ENCODE measurements around the gene TMEM45A.
"Not testable (repeated sequence)": the region's sequence is repeated elsewhere in the genome, so short reads cannot be mapped to it uniquely, and the experiment has no call there.

Gene TMEM45A

DNA sequence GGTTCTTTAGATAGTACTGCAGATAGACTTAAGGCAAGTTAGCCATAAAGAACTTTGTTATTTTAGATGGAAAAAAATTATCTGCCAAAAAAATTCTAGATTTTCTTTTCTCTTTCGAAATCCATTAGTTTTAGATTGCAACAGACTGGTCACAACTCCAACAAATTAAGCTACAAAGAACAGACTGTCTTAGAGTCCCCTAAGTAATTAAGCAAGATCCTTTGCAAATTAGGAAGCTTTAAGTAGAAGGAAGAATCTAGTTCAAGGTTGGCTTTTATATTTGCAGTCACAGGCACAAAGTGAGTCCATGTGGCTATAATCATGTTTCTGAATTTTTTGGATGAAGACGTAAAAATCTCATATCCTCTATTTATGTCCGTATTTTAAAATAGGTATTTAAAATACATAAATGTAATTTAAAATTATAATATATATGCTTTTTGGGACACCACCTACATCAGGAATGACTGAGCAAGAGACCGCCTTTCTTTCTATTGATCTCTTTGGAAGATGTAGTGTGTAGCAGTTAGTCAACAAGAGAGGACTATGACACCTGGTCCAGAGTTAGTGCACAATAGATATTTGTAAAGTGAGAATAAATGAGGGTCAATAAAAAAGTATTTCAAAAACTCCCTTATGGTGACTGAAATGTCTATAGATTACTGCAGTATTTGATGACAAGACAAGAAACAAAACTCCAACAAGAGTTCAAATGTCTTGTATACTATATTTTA lies 34.4 kb downstream of the TMEM45A start:
- no peak overlapping the region for H3K27ac ChIP-seq
- no peak for TF ChIP-seq Cebpa-rat (IDR thresholded peaks at IDR 0.05)
- no peaks in the 10 kb centered on the region for H4K20me1 ChIP-seq
- H3K9ac ChIP-seq, result no peak overlapping the region
- H3K9me3 ChIP-seq (replicated peaks in 1 of 11), result no peaks in the 10 kb centered on the region
- H3K4me1 ChIP-seq, result no peaks in the 10 kb centered on the region
- no peak overlapping the region for H3K4me2 ChIP-seq
- H3K36me3 ChIP-seq, result no peaks in the 10 kb centered on the region
- H3K27me3 ChIP-seq, result no peaks in the 10 kb centered on the region
- H3K4me3 ChIP-seq, result no peak overlapping the region

DNA sequence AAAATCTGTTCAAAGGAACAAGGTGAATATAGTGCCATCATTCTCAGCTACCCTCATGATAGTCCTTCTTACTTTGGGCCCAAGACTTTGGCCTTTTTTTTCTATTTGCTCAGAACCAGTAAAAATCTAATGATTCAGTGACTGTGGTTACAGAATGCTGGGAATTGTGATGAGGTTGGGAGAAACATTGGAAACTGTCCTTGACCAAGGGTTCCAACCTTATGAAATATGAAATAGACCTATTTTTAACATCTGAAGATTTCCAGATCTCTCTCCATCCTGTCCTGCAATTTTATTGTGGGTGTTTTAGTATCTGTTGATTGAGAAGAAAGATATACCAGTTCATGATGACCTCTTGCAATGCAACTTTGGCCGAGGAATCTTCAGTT lies 34.9 kb downstream of the TMEM45A start:
- no peak overlapping the region for H3K4me3 ChIP-seq
- no peaks in the 10 kb centered on the region for H3K4me1 ChIP-seq
- no peak overlapping the region for H3K9ac ChIP-seq
- H3K27me3 ChIP-seq, result no peaks in the 10 kb centered on the region
- no peak overlapping the region for H3K27ac ChIP-seq
- no peak overlapping the region for H3K4me2 ChIP-seq
- H3K9me3 ChIP-seq (replicated peaks in 1 of 11), result no peaks in the 10 kb centered on the region
- TF ChIP-seq Cebpa-rat (IDR thresholded peaks at IDR 0.05), result no peak
- H4K20me1 ChIP-seq, result no peaks in the 10 kb centered on the region
- H3K36me3 ChIP-seq, result no peaks in the 10 kb centered on the region

DNA sequence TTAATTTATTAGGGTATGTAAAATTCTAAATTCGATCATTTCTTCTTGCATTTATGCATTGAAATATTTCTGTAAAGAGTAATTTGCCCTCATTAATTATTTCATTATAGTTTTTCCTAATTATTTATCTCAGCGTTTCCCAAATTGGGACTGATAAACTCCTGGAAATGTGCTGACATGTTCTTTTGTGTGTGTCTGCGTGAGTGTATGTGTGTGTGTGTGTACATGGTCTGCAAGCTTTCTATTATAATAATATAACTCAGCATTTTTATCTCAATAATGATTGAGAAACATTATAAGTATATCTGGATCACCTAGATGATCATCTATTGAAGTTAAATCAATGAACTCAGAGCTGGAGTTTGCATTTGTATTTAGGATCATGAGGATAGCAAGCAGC lies 38.7 kb downstream of the TMEM45A start:
- no peaks in the 10 kb centered on the region for H3K36me3 ChIP-seq
- TF ChIP-seq Cebpa-rat (IDR thresholded peaks at IDR 0.05), result no peak
- H4K20me1 ChIP-seq, result no peaks in the 10 kb centered on the region
- H3K27ac ChIP-seq, result no peak overlapping the region
- H3K4me3 ChIP-seq, result no peak overlapping the region
- no peaks in the 10 kb centered on the region for H3K4me1 ChIP-seq
- H3K27me3 ChIP-seq, result no peaks in the 10 kb centered on the region
- no peak overlapping the region for H3K9ac ChIP-seq
- no peaks in the 10 kb centered on the region for H3K9me3 ChIP-seq (replicated peaks in 1 of 11)
- H3K4me2 ChIP-seq, result no peak overlapping the region

DNA sequence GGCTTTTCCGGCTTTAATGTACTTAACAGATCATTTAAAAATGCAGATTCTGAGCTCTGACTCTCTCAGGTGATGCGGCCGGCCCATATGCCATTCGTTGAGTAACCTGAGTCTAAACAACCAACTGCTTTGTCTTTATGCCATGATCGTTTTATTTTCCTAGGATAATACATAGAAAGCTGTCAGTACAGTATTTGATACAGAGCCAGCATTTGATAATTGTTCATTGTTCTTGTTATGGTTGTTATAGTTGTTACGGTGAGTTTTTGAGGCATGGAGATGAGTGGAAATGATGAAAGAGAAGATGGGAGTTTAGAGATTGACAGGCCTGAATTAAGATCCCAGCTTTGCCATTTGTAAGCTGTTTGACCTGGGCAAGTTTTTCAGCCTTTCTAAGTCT lies 40.0 kb downstream of the TMEM45A start:
- Histone ChIP-seq H3K4me1 (no peaks in the 10 kb centered on the region), H3K4me2 (no peak overlapping the region), H3K27ac (no peak overlapping the region), H3K4me3 (no peak overlapping the region), H4K20me1 (no peaks in the 10 kb centered on the region), H3K27me3 (no peaks in the 10 kb centered on the region), H3K36me3 (no peaks in the 10 kb centered on the region), H3K9ac (no peak overlapping the region), H3K9me3 (replicated peaks in 1 of 11) (no peaks in the 10 kb centered on the region)
- no peak for TF ChIP-seq Cebpa-rat (IDR thresholded peaks at IDR 0.05)

DNA sequence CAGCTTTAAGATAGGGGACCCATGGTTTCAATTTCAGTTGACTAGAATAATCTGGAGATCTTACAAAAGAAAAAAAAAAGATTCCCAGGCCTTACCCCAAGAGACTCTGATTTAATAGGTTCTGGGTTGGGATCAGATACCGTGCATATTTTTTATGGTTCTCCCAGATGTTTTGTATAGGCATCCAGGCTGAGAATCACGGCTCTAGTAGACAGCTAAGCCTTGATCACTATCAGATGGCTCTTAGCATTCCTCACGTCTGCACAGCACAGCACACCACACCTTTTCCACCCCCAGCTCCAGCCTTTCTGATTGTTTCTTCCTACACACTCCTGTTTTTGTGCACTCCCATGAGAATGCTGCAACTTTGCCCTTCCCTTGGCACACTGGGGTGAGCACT lies 40.8 kb downstream of the TMEM45A start:
- H4K20me1 ChIP-seq, result no peaks in the 10 kb centered on the region
- H3K36me3 ChIP-seq, result no peaks in the 10 kb centered on the region
- no peaks in the 10 kb centered on the region for H3K9me3 ChIP-seq (replicated peaks in 1 of 11)
- H3K4me1 ChIP-seq, result no peaks in the 10 kb centered on the region
- no peak overlapping the region for H3K9ac ChIP-seq
- H3K27me3 ChIP-seq, result no peaks in the 10 kb centered on the region
- no peak for TF ChIP-seq Cebpa-rat (IDR thresholded peaks at IDR 0.05)
- no peak overlapping the region for H3K4me2 ChIP-seq
- no peak overlapping the region for H3K27ac ChIP-seq
- H3K4me3 ChIP-seq, result no peak overlapping the region

DNA sequence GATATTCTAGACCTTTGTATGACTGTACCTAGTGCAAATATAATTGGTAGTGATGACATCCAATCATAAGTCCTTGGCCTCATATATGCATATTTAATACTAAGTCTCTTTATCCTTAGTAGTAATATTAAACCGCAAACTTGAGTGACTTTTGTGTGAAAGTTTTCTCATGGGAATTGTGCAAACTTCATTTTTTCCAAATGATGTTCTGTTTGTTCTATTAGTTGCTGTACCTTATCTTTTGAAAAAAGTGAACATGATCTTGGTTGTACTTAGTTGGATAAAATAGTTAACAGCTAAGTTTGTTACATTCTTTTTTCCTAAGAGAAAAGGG lies 43.2 kb downstream of the TMEM45A start:
- H3K4me1 ChIP-seq, result no peaks in the 10 kb centered on the region
- no peak overlapping the region for H3K27ac ChIP-seq
- H3K4me2 ChIP-seq, result no peak overlapping the region
- no peak overlapping the region for H3K4me3 ChIP-seq
- 0 out of 22 replicates have a peak, but pooled peaks cover 0 to under 1% (median 0%) of the 10 kb centered on the region in 11 experiments for H3K9me3 ChIP-seq (replicated peaks in 1 of 11)
- TF ChIP-seq Cebpa-rat (IDR thresholded peaks at IDR 0.05), result no peak
- H4K20me1 ChIP-seq, result no peaks in the 10 kb centered on the region
- H3K9ac ChIP-seq, result no peak overlapping the region
- H3K27me3 ChIP-seq, result no peaks in the 10 kb centered on the region
- H3K36me3 ChIP-seq, result no peaks in the 10 kb centered on the region

DNA sequence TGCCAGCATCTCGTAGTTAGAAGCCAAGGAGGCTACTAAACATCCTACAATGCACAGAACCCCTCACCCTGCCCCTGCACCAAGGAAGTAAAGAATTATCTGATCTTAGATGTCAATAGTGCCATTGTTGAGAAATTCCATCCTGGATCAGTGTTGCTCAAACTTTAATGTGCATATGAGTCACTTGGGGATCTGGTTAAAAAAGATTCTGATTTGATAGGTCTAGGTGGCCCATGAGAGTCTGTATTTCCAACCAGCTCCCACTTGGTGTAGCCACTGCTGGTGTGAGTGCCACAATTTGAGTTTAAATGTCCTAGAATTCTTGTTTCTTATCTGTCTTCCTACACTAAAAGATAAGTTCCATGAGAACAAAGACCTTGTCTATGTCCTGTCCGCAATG lies 43.7 kb downstream of the TMEM45A start:
- H3K4me3 ChIP-seq, result no peak overlapping the region
- H3K27me3 ChIP-seq, result no peaks in the 10 kb centered on the region
- H3K4me1 ChIP-seq, result no peaks in the 10 kb centered on the region
- no peak overlapping the region for H3K27ac ChIP-seq
- no peak for TF ChIP-seq Cebpa-rat (IDR thresholded peaks at IDR 0.05)
- H3K9ac ChIP-seq, result no peak overlapping the region
- no peak overlapping the region for H3K4me2 ChIP-seq
- H4K20me1 ChIP-seq, result no peaks in the 10 kb centered on the region
- H3K36me3 ChIP-seq, result no peaks in the 10 kb centered on the region
- 0 out of 22 replicates have a peak, but pooled peaks cover 0 to 6% (median 0%) of the 10 kb centered on the region in 11 experiments for H3K9me3 ChIP-seq (replicated peaks in 1 of 11)

DNA sequence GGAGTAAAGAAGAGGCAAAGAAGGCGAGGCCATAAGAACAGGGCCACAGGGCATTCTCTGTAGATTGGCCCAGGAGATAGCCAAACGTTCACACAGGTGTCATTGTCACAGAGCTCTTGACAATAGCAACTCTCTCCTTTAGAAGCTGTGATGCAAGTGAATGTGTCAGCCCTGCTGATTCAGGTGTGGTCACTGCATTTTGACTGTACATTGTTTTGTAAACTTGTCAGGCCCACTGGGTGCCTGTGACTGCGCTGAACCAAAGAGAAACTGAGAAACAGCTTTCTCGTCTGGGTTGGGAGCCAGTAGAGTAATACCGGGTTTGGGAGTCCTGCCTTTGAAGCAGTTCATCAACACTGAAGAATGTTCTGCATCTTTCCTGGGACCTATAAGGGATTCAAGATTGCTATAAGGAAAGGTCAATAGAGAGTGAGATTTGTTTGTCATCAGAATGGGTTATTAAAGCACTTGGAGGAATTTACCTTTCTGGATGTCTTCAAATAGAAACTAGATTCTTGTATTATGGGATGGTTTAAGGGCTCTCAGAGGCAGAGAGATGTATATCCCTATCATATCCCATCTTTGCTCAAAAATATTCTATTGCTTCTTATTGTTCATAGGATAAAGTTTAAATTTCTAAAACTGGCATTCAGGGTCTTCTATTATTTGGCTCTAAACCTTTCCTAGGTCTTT lies 45.4 kb downstream of the TMEM45A start:
- no peak overlapping the region for H3K4me2 ChIP-seq
- no peaks in the 10 kb centered on the region for H3K27me3 ChIP-seq
- peaks cover 0 to 9% (median 0%) of the 10 kb centered on the region in 11 experiments; a peak in 3 of 22 replicates for H3K9me3 ChIP-seq (replicated peaks in 1 of 11)
- TF ChIP-seq Cebpa-rat (IDR thresholded peaks at IDR 0.05), result no peak
- no peaks in the 10 kb centered on the region for H3K36me3 ChIP-seq
- H3K4me3 ChIP-seq, result no peak overlapping the region
- H3K4me1 ChIP-seq, result no peaks in the 10 kb centered on the region
- no peak overlapping the region for H3K9ac ChIP-seq
- H4K20me1 ChIP-seq, result no peaks in the 10 kb centered on the region
- H3K27ac ChIP-seq, result no peak overlapping the region

DNA sequence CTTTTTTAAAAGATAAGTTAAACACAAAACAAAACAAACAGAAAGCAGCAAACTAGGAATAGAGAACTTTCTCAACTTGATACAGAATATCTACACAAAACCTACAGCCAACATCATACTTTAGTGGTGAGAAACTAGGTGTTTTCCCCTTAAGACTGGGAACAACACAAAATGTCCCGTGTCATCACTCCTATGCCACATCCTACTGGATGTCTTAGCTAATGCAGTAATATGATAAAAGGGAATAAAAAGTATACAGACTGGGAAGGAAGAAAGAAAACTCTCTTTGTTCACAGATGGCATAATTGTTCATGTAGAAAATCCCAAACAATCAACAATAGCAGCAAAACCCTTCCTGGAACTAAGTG lies 45.9 kb downstream of the TMEM45A start:
- H3K36me3 ChIP-seq, result no peaks in the 10 kb centered on the region
- peaks cover 0 to 9% (median 0%) of the 10 kb centered on the region in 11 experiments; a peak in 3 of 22 replicates for H3K9me3 ChIP-seq (replicated peaks in 1 of 11)
- no peak overlapping the region for H3K9ac ChIP-seq
- no peak overlapping the region for H3K27ac ChIP-seq
- no peak for TF ChIP-seq Cebpa-rat (IDR thresholded peaks at IDR 0.05)
- no peaks in the 10 kb centered on the region for H3K4me1 ChIP-seq
- H3K27me3 ChIP-seq, result no peaks in the 10 kb centered on the region
- H3K4me3 ChIP-seq, result no peak overlapping the region
- no peaks in the 10 kb centered on the region for H4K20me1 ChIP-seq
- no peak overlapping the region for H3K4me2 ChIP-seq

DNA sequence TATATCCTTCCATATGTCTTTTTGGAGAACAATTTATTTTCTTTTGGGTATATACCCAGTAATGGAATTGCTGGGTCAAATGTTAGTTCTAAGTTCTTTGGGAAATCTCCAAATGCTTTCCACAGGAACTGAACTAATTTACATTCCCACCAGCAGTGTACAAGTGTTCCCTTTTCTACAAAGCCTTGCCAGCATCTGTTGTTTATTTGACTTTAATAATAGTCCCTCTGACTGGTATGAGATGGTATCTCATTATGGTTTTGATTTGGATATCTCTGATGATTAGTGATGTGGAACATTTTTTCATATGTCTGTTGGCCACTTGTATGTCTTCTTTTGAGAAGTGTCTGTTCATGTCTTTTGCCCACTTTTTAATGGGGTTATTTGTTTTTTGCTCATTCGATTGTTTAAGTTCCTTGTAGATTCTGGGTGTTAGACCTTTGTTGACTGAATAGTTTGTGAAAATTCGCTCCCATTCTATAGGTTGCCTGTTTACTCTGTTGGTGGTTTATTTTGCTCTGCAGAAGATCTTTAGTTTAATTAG lies 48.4 kb downstream of the TMEM45A start:
- Histone ChIP-seq H3K4me3 (no peak overlapping the region), H3K27me3 (no peaks in the 10 kb centered on the region), H3K4me1 (no peaks in the 10 kb centered on the region), H3K27ac (no peak overlapping the region), H3K36me3 (no peaks in the 10 kb centered on the region), H3K9ac (no peak overlapping the region), H3K4me2 (no peak overlapping the region), H3K9me3 (replicated peaks in 1 of 11) (peaks cover 0 to 9% (median 0%) of the 10 kb centered on the region in 11 experiments; a peak in 3 of 22 replicates), H4K20me1 (no peaks in the 10 kb centered on the region)
- no peak for TF ChIP-seq Cebpa-rat (IDR thresholded peaks at IDR 0.05)

DNA sequence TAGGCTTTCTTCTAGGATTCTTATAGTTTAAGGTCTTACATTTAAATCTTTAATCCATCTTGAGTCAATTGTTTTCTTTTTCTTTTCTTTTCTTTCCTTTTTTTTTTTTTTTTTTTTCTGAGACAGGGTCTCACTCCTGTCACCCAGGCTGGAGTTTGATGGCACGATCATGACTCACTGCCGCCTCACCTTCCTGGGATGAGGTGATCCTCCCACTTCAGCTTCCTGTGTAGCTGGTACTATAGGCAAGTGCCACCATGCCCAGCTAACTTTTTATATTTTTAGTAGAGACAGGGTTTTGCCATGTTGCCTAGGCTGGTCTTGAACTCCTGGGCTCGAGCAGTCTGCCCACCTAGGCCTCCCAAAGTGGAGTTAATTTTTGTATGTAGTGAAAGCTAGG lies 49.0 kb downstream of the TMEM45A start:
- H3K9me3 ChIP-seq (replicated peaks in 1 of 11); H3K4me1 ChIP-seq; H3K4me3 ChIP-seq; H3K4me2 ChIP-seq; H4K20me1 ChIP-seq; H3K36me3 ChIP-seq; H3K9ac ChIP-seq; H3K27me3 ChIP-seq; H3K27ac ChIP-seq: not testable (repeated sequence)

Data from BLaER1 treated with 17β-estradiol and CSF1 and Interleukin-3, amounts not matched to agents 10 nM and 100 nM (cell line).